Measurements from ENCODE around the gene CSNK1D.
"Not testable (repeated sequence)": the region's sequence is repeated elsewhere in the genome, so short reads cannot be mapped to it uniquely, and the experiment has no call there.

CSNK1D gene

GRCh38 chr17:82272495-82273326, 789 bp downstream of the CSNK1D start:
- DNase-seq = peak; percentile 32

DNA sequence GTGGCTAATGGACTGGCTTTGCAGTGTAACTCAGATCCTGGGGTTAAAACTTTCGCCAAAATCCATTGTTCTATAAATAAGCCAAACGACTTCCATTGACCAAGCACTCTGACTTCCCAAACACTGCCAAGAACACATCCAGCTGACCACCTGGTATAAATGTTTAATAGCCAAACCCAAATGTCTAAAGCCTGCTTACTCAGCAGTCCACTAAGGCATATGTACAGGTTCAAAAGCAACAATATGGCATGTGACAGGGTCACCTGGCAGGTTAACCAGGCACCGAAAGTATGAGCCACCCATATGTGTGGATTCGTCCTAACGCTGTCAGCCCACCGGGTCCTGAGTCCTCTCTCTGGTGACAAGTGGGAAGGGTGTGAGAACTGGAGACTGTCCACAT, 2.1 kb downstream of the CSNK1D start:
- DNase-seq = no peak

DNA sequence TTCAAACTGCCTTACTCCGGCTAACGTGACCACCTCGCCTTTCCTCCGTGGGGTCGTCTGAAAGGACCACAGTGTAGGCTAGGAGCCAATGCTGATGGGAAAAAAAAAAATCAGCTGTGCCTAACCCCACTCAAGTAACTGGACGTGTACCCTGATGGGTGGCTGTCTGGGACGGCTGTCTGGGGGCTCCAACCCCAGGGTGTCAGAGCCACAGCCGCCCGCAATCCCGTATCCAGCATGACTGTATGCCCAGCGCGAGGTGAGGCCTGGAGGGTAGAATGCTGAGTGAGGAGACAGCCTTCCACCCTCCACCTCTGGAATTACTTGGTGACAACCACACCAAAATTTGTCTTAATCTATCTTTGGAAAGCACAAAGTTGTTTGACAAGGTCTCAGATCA, 2.8 kb downstream of the CSNK1D start:
- DNase-seq = no peak

DNA sequence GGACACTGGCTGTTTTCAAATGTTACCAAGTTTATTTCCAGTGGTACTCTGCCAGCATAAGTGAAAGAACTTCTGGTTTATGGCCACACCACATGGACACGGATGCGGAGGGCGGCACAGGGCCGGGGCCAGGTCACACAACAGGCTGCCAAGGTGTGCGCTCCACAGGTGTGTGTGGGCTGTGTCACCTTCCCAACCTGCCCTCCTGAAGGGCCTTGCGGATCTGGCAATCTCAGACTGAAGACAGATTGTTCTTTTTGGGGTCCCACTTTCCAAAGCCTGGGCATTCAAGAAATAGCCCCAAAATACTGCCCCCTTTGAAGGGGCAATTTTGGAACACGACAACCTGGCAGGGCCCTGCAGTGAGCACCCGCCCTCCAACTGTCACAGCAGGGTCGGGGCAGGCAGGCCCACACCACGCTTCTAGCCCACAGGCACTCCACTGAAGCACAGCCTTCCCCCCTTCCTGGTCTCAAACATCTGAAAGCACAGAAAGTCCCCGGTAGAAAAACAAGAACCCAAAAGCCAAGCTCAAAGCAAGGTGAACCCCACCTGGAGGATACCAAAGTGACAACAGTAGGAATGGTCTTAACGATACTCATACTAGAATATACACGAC, 3.5 kb downstream of the CSNK1D start:
- DNase-seq = no peak

GRCh38 chr17:82269138-82269881, 4.2 kb downstream of the CSNK1D start:
- no peak for DNase-seq

DNA sequence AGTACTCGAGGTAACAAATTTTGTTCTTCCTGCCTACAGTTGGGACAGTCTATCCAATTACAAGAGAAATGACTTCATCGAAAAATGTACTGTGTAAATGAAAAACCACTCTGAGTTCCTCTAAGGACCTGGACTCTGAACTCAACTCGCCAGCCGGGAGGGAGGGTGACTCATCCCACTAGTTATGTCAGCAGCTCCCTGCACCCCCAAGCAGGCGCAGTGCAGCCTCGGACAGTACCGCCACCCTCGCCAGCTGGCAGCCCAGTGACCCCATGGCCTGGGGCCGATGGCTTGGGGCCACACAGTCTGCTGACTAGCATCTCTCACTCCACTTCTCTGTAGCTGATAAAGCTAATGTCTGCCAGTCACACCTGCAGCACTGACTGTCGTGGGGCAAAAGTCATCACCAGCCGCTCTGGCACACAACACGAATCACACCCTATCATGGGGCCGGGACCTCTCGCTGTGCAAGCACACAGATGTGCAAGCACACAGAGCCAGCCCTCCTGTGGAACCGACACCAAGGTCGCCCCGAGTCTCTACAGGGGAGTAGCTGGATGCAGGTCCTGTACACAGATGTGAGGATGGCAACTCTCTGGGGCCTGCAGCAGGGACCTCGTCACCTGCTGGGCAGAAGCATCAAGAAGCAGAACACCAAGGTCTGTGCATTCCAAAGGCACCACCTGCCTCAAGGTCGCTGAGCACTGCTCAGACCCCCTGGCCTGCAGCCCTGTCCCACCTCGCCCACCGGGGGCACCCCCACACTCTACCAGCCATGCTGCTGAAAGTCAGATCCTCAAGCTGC, 5.7 kb downstream of the CSNK1D start:
- DNase-seq = no peak

GRCh38 chr17:82266142-82266541, 7.4 kb downstream of the CSNK1D start:
- no peak for DNase-seq

DNA sequence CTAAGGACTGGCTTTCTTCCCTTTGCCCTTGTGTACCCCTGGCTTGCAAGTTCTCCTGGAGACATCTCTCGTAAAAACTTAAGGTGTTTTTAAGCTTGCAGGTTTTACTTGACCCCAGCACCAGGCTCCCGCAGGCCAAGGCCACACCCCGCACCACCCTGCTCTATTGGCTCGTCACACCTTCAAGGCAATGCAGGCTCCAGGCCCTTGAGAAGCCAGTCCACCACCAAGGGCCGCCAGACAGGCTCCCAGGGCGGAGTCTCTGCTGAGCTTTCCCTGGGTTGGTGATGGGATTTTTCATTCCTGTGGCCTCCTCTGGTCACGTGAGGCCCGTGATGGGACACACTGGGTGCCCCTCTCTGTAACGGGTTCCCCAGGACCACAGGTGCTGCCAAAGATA, 9.9 kb downstream of the CSNK1D start:
- no peak for DNase-seq

- no peak for DNase-seq
Observed at GRCh38 chr17:82262344-82262743, 11.2 kb downstream of the CSNK1D start.

DNA sequence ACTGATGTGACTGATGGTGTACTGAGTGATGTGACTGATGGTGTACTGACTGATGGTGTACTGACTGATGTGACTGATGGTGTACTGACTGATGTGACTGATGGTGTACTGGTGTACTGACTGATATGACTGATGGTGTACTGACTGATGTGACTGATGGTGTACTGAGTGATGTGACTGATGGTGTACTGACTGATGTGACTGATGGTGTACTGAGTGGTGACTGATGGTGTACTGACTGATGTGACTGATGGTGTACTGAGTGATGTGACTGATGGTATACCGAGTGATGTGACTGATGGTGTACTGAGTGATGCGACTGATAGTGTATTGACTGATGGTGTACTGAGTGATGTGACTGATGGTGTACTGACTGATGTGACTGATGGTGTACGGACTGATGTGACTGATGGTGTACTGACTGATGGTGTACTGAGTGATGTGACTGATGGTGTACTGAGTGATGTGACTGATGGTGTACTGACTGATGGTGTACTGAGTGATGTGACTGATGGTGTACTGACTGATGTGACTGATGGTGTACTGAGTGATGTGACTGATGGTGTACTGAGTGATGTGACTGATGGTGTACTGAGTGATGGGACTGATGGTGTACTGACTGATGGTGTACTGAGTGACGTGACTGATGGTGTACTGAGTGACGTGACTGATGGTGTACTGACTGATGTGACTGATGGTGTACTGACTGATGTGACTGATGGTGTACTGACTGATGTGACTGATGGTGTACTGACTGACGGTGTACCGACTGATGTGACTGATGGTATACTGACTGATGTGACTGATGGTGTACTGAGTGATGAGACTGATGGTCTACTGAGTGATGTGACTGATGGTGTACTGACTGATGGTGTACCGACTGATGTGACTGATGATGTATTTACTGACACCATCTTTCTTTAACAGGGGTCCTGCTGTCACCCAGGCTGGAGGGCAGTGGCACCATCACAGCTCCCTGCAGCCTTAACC, 13.2 kb downstream of the CSNK1D start:
- not testable (repeated sequence) for DNase-seq

DNA sequence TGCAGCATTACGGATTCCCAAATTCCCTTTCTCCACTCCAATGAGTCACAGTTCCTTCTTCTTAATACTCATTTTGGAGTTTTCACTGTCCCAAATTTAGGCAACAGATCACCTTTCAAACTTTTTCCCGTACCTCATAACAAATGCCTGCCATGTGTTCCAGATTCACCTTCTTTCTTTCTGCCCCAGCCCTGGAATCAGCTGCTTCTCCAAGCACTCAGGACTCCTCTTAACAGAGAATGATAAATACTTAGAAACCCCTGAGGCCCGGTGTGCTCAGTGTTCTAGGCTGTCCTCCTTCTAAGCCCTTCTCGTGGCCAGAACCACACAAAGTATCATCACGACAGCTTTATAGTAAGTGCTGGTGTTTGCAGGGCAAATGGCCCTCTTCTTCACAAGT, 14.9 kb downstream of the CSNK1D start:
- DNase-seq = no peak

GRCh38 chr17:82257473-82257872, 16.0 kb downstream of the CSNK1D start:
- DNase-seq = peak; percentile 46

DNA sequence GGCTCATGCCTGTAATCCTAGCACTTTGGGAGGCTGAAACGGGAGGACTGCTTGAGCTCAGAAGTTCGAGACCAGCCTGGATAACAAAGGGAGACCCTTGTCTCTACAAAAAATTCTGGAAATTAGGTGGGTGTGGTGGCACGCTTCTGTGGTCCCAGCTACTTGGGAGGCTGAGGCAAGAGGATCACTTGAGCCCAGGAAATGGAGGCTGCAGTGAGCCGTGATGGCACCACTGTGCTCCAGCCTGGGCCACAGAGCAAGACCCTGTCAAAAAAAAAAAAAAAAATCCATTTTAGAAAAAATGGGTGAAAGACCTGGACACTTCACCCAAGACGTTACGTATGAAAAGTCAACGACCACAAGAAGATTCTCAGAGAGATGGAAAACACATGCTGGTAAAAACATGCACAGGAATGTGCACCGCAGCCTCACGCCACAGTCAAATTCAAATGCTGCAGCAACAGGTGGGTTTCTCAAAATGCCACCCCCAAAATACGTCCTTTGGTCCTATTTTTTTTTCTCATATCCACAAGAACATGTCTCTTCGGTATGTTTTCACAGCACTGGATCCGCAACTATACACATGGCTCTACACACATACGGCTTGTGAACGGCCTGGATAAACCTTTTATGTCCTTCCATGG, 17.1 kb downstream of the CSNK1D start:
- DNase-seq = no peak

DNA sequence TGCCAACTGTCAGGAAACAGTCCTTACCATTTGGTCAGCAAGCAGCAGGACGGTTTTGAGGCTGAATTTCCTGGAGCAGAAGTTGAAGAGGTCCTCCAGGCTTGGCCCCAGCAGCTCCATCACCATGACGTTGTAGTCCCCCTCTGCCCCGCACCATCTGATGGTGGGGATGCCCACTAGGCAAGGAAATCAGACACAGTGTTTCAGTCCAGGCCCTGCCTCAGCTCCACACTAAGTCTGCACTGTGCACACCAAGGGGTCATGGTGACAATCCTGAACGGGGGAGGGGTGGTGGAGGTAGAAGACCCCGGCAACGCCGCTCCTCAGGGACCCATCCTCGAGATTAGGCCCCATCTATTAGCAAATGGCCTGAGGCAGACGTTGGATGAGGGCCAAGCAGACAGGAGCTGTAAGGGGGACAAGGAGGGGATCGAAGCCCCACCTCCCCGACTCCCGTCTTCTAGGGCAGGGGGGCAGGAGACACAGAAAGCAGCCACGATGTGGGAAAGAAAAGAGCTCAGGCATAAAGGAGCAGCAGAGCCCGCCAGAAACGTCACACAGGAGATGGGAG, 18.0 kb downstream of the CSNK1D start:
- DNase-seq = no peak

GRCh38 chr17:82254746-82255145, 18.8 kb downstream of the CSNK1D start:
- not testable (repeated sequence) for DNase-seq

DNA sequence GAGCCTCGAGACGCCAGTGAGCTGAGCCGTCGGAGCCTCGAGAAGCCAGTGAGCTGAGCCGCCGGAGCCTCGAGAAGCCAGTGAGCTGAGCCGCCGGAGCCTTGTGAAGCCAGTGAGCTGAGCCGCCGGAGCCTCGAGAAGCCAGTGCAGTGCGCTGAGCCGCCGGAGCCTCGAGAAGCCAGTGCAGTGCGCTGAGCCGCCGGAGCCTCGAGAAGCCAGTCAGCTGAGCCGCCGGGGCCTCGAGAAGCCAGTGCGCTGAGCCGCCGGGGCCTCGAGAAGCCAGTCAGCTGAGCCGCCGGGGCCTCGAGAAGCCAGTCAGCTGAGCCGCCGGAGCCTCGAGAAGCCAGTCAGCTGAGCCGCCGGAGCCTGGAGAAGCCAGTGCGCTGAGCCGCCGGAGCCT, 19.4 kb downstream of the CSNK1D start:
- not testable (repeated sequence) for DNase-seq

DNA sequence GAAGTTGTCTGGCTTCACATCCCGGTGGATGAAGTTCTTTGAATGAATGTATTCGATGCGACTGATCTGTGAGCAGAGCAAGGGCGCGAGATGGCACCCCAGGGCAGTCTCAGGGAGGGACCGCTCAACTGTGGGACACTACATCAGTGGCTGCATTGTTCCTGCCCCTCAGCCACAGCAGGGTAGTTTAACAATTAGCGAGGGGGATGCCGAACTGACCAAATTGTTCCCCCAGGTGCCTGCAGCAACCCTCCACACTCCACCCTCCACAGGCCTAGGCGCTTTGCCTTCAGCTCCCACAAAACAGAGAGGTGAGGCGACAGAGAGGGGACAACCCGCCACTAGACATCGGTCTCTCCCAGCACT, 20.3 kb downstream of the CSNK1D start:
- DNase-seq = no peak

- no peak for DNase-seq
Observed at GRCh38 chr17:82252511-82253178, 20.9 kb downstream of the CSNK1D start.

- DNase-seq = no peak
Observed at GRCh38 chr17:82250868-82251500, 22.5 kb downstream of the CSNK1D start.

Measured in central memory CD4-positive, alpha-beta T cell (primary cell).